ENCODE data around the gene CPT2. TPM values are rescaled to one million over a fixed set of nuclear protein-coding genes. Genes with fewer than 3 reads are reported as not detected.

The CPT2 gene
- total and polyA plus RNA-seq, 2 of the 13 experiments (the other 11 are each of a cell fraction or from before 2014, with no cell fraction given): 12.6 to 14.6 TPM

GRCh38 chr1:53196485-53197290 is at the start of gene CPT2 (continued):
- TF ChIP-seq, protein P1, sequence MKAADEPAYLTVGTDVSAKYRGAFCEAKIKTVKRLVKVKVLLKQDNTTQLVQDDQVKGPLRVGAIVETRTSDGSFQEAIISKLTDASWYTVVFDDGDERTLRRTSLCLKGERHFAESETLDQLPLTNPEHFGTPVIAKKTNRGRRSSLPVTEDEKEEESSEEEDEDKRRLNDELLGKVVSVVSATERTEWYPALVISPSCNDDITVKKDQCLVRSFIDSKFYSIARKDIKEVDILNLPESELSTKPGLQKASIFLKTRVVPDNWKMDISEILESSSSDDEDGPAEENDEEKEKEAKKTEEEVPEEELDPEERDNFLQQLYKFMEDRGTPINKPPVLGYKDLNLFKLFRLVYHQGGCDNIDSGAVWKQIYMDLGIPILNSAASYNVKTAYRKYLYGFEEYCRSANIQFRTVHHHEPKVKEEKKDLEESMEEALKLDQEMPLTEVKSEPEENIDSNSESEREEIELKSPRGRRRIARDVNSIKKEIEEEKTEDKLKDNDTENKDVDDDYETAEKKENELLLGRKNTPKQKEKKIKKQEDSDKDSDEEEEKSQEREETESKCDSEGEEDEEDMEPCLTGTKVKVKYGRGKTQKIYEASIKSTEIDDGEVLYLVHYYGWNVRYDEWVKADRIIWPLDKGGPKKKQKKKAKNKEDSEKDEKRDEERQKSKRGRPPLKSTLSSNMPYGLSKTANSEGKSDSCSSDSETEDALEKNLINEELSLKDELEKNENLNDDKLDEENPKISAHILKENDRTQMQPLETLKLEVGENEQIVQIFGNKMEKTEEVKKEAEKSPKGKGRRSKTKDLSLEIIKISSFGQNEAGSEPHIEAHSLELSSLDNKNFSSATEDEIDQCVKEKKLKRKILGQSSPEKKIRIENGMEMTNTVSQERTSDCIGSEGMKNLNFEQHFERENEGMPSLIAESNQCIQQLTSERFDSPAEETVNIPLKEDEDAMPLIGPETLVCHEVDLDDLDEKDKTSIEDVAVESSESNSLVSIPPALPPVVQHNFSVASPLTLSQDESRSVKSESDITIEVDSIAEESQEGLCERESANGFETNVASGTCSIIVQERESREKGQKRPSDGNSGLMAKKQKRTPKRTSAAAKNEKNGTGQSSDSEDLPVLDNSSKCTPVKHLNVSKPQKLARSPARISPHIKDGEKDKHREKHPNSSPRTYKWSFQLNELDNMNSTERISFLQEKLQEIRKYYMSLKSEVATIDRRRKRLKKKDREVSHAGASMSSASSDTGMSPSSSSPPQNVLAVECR (CRISPR knock-in tag; IDR thresholded peaks at IDR 0.05; ENCODE audit: borderline replicate concordance): peak; percentile 87; the same call in 1 of the 2 replicates
- no peak for TF ChIP-seq LCORL (IDR thresholded peaks at IDR 0.05)
- TF ChIP-seq LCORL (CRISPR knock-in tag; IDR thresholded peaks at IDR 0.05): peak; percentile 56; the same call in 1 of the 2 replicates
- TF ChIP-seq RXRB (CRISPR knock-in tag; IDR thresholded peaks at IDR 0.05; ENCODE audit: borderline replicate concordance): peak; percentile 36; the same call in 1 of the 2 replicates
- TF ChIP-seq NFE2L1 (CRISPR knock-in tag; IDR thresholded peaks at IDR 0.05; ENCODE audit: borderline replicate concordance): no peak
- TF ChIP-seq MAZ (IDR thresholded peaks at IDR 0.05; ENCODE audit: borderline replicate concordance, low read depth, low read length): peak; percentile 56; the same call in 1 of the 2 replicates
- TF ChIP-seq MAZ (CRISPR knock-in tag; IDR thresholded peaks at IDR 0.05; ENCODE audit: low read depth): peak; percentile 56; the same call in 1 of the 2 replicates
- TF ChIP-seq UBTF (CRISPR knock-in tag; IDR thresholded peaks at IDR 0.05): peak; percentile 66
- no peak for TF ChIP-seq NFE2L2 (IDR thresholded peaks at IDR 0.05; ENCODE audit: low read length)
- no peak for TF ChIP-seq ATF1 (CRISPR knock-in tag; IDR thresholded peaks at IDR 0.05)
- no peak for TF ChIP-seq TBL1XR1 (IDR thresholded peaks at IDR 0.05; ENCODE audit: borderline replicate concordance, low read length, partially characterized antibody)
- 0 out of 2 replicates have a peak, but pooled peaks have one; percentile 55 for TF ChIP-seq ZNF766 (CRISPR knock-in tag; IDR thresholded peaks at IDR 0.05; ENCODE audit: borderline replicate concordance)
- TF ChIP-seq ZNF567 (CRISPR knock-in tag; IDR thresholded peaks at IDR 0.05; ENCODE audit: borderline replicate concordance): 0 out of 2 replicates have a peak, but pooled peaks have one; percentile 59
- no peak for TF ChIP-seq ZIK1 (CRISPR knock-in tag; IDR thresholded peaks at IDR 0.05; ENCODE audit: borderline replicate concordance, low read depth)
- peak; percentile 8; the same call in 1 of the 2 replicates for TF ChIP-seq NR2C2 (CRISPR knock-in tag; IDR thresholded peaks at IDR 0.05; ENCODE audit: borderline replicate concordance)
- no peak for TF ChIP-seq ZNF34 (CRISPR knock-in tag; IDR thresholded peaks at IDR 0.05; ENCODE audit: borderline replicate concordance)
- TF ChIP-seq ZNF577 (CRISPR knock-in tag; IDR thresholded peaks at IDR 0.05; ENCODE audit: borderline replicate concordance, low read depth): no peak
- TF ChIP-seq PITX1 (CRISPR knock-in tag; IDR thresholded peaks at IDR 0.05): 0 out of 2 replicates have a peak, but pooled peaks have one; percentile 18
- peak; percentile 55; the same call in 1 of the 2 replicates for TF ChIP-seq ERF (CRISPR knock-in tag; IDR thresholded peaks at IDR 0.05)
- no peak for TF ChIP-seq ZNF274 (CRISPR knock-in tag; IDR thresholded peaks at IDR 0.05)
- no peak for TF ChIP-seq CBX5 (CRISPR knock-in tag; IDR thresholded peaks at IDR 0.05; ENCODE audit: borderline replicate concordance)
- TF ChIP-seq RBFOX2 (IDR thresholded peaks at IDR 0.05; ENCODE audit: low read depth, low read length): peak; percentile 97
- TF ChIP-seq ZNF20 (CRISPR knock-in tag; IDR thresholded peaks at IDR 0.05): no peak
- peak; percentile 53 for TF ChIP-seq YY1 (IDR thresholded peaks at IDR 0.05; ENCODE audit: insufficient read depth, insufficient replicate concordance, low read depth, low read length)
